HL-60 (cell line): ENCODE data around the gene CYYR1.

Experiments
- DNase-seq, 2 experiments: peaks; one replicate each; pipeline ENCODE4 v3.0.0-alpha.2; 2010 to 2020; ENCODE audit warnings: low read depth in 1 of 2, low spot score in 1 of 2
- H3K27ac ChIP-seq: fragments of 250-450 bp; sonication (Bioruptor Pico); replicated peaks from 2 replicates; pipeline ENCODE4 v1.5.1; 2020; ENCODE audit warnings: mild to moderate bottlenecking, moderate library complexity
- H3K27me3 ChIP-seq: fragments of 250-450 bp; sonication (Bioruptor Pico); 2 replicates; pipeline ENCODE4 v1.5.1; 2021; ENCODE audit warnings: mild to moderate bottlenecking, moderate library complexity; ENCODE audit not compliant: insufficient read depth, poor library complexity, severe bottlenecking
- H3K4me3 ChIP-seq: replicated peaks from 2 replicates; pipeline ENCODE4 v1.5.1; 2011; ENCODE audit warnings: mild to moderate bottlenecking, control low read depth, low read length; ENCODE audit not compliant: insufficient read depth
- CTCF ChIP-seq: IDR thresholded peaks from one replicate; pipeline ENCODE4 v1.5.1; 2011; ENCODE audit warnings: low read length, control low read depth, inconsistent platforms; ENCODE audit not compliant: insufficient read depth
- GABPA ChIP-seq: IDR thresholded peaks from 2 replicates; pipeline ENCODE4 v1.6.1; 2012; ENCODE audit warnings: low read depth
- POLR2AphosphoS5 ChIP-seq: IDR thresholded peaks from 2 replicates; pipeline ENCODE4 v1.6.1; 2012; ENCODE audit warnings: low read depth
- SPI1 ChIP-seq: IDR thresholded peaks from 2 replicates; pipeline ENCODE4 v1.6.1; 2012; ENCODE audit warnings: low read depth, mild to moderate bottlenecking, borderline replicate concordance
- TF ChIP-seq, protein P1 (sequence below): IDR thresholded peaks from 2 replicates; pipeline ENCODE4 v1.6.1; 2012; ENCODE audit warnings: low read depth; ENCODE audit not compliant: insufficient replicate concordance

Gene CYYR1

DNA sequence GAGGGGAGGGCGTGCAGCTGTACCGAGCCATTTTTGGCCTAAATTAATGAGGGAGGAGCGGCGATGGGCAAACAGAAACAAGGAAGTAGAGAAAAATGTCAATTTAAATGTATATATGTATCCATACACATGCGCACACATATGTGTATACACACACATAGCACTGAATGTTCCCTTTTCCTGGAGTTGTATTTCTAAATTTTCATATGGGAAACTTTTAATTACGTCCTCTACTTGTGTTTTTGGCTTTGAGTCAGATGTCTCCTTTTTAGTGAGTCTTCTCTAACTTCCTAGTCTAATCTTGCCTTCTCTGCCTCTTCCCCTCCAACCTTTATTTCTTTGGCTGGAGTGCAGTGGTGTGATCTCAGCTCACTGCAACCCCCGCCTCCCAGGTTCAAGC lies 15.4 kb upstream of the CYYR1 start:
- H3K27me3 ChIP-seq, result no peaks in the 10 kb centered on the region
- DNase-seq, result no peak
- no peak overlapping the region for H3K4me3 ChIP-seq
- H3K27ac ChIP-seq, result no peak overlapping the region
- TF ChIP-seq POLR2AphosphoS5, result no peak
- TF ChIP-seq SPI1, result no peak
- TF ChIP-seq CTCF, result no peak
- TF ChIP-seq, protein P1, sequence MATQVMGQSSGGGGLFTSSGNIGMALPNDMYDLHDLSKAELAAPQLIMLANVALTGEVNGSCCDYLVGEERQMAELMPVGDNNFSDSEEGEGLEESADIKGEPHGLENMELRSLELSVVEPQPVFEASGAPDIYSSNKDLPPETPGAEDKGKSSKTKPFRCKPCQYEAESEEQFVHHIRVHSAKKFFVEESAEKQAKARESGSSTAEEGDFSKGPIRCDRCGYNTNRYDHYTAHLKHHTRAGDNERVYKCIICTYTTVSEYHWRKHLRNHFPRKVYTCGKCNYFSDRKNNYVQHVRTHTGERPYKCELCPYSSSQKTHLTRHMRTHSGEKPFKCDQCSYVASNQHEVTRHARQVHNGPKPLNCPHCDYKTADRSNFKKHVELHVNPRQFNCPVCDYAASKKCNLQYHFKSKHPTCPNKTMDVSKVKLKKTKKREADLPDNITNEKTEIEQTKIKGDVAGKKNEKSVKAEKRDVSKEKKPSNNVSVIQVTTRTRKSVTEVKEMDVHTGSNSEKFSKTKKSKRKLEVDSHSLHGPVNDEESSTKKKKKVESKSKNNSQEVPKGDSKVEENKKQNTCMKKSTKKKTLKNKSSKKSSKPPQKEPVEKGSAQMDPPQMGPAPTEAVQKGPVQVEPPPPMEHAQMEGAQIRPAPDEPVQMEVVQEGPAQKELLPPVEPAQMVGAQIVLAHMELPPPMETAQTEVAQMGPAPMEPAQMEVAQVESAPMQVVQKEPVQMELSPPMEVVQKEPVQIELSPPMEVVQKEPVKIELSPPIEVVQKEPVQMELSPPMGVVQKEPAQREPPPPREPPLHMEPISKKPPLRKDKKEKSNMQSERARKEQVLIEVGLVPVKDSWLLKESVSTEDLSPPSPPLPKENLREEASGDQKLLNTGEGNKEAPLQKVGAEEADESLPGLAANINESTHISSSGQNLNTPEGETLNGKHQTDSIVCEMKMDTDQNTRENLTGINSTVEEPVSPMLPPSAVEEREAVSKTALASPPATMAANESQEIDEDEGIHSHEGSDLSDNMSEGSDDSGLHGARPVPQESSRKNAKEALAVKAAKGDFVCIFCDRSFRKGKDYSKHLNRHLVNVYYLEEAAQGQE, result no peak
- no peak for TF ChIP-seq GABPA

- Histone ChIP-seq H3K4me3 (no peak overlapping the region), H3K27me3 (no peaks in the 10 kb centered on the region), H3K27ac (no peak overlapping the region)
- TF ChIP-seq POLR2AphosphoS5 (no peak), SPI1 (no peak), GABPA (no peak), CTCF (no peak)
- TF ChIP-seq, protein P1, result no peak
- no peak for DNase-seq
Observed at GRCh38 chr21:26587736-26588201, 14.7 kb upstream of the CYYR1 start.

DNA sequence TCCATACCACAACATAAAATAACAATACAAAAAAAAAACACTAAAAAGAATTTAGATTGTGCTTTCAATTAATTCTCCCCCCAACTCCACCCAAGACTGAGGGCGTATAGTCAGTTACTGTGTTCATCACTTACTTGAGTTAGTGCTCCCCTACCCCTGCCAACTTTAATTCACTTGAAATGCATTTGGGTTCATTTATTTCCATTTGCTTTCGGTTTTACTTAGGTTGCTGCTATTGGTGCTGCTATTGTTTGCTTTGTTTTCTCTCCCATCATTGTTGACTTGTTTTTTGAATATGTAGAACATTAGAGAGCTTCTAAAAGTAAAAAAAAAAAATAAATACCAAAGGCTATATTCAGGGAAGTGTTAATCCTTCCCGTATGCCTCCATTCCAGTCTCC lies 10.7 kb upstream of the CYYR1 start:
- no peak for TF ChIP-seq SPI1
- TF ChIP-seq, protein P1, result no peak
- TF ChIP-seq GABPA, result no peak
- TF ChIP-seq CTCF, result no peak
- TF ChIP-seq POLR2AphosphoS5, result no peak
- no peaks in the 10 kb centered on the region for H3K27me3 ChIP-seq

More for the DNA sequence above, 10.7 kb upstream of the CYYR1 start:
- H3K4me3 ChIP-seq, result no peak overlapping the region
- H3K27ac ChIP-seq, result no peak overlapping the region
- DNase-seq, result no peak
